SK-N-MC (cell line): ENCODE measurements around the gene HOXC6.

ENCODE experiments used
- EZH2 ChIP-seq: fragments of 200-600 bp; sonication (generic); IDR thresholded peaks from one replicate; pipeline ENCODE4 v1.6.1; 2017; ENCODE audit warnings: antibody characterized with exemption
- POLR2AphosphoS5 ChIP-seq: IDR thresholded peaks from 2 replicates; pipeline ENCODE4 v1.6.1; 2012; ENCODE audit warnings: mild to moderate bottlenecking, low read depth, low read length, borderline replicate concordance

DNA sequence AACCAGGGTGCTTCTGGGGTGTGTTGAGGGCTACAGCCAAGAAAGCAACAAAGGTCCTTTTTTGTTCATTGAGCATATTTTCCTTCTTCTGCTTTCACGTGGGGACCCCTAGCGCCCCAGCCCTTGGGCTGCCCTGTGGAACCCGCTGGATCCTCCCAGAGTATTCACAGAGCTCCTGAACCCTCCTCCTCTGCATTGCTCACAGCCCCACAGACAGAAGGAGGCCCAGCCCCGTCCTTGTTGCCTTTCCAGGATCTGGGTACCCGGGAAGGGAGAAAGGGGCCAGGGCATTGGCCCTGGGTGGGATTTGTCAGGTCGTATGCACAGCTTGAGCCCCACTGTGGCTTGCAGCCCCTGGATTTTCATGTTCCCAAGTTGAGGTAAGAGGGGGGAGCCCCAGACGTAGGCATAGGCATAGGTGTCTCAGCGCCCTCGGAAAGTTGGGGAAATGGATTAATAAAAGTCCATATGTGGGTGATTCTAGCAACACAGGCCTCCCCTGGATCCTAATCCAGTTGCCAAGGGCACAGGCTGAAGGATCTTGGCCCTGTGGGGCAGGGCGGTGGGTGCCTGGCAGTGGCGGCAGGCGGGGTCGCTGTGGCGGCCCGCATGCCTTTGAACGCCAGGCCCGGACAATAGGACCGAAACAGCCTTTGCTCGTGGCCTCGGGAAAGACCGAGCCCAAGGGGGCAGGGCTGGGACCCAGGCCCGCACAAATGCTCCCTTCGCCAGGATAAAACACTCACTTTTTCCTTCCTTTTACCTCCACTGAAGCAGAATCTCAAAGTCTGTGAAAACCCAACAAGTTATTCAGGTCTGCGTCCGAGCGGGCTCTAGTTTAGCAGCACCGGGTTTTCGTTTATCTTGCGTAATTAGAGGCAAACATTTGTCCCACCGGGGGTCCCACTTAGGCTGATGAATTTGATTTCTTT is 46.3 kb upstream of the HOXC6 start:
- TF ChIP-seq EZH2 (no peak), POLR2AphosphoS5 (no peak)
